ENCODE measurements around the gene ATE1.
"Not testable (repeated sequence)": the region's sequence is repeated elsewhere in the genome, so short reads cannot be mapped to it uniquely, and the experiment has no call there.

Gene ATE1

GRCh38 chr10:121826773-121827172 lies 101.1 kb downstream of the ATE1 start:
- not testable (repeated sequence) for DNase-seq

GRCh38 chr10:121823993-121824463 lies 103.8 kb downstream of the ATE1 start:
- no peak for DNase-seq

DNA sequence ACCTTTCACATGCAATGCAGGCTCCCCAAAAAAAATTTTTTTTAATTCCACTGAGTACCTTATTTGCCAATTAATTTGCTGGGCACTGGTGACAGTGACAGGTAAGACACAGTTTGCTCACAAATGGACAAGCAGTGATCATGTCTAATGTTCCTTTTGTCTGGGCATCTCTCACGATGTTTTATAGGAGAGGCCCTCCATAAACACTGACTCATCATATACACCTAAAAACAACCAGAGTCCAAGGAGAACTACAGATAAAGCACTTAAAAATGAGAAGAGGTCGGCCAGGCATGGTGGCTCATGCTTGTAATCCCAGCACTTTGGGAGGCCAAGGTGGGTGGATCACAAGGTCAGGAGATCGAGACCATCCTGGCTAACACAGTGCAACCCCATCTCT lies 105.1 kb downstream of the ATE1 start:
- DNase-seq = no peak

DNA sequence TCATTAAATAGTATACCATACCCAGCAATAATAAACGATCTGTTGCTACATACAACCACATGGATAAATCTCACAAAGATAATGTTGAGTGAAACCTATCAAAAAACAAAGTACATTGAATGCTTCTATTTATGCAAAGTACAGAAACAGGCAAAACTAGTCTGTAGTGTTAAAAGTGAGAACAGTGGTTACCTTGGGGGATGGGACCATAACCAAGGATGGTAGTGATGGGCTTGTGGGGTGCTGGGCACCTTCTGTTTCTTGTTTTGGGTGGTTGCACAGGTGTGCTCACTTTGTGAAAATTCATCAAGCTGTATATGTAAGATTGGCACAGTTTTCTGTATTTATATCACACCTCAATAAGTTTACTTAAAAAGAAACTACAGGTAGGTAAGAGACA lies 105.7 kb downstream of the ATE1 start:
- no peak for DNase-seq

- DNase-seq = no peak
These were observed 108.8 kb downstream of the ATE1 start for GRCh38 chr10:121819049-121819448.

DNA sequence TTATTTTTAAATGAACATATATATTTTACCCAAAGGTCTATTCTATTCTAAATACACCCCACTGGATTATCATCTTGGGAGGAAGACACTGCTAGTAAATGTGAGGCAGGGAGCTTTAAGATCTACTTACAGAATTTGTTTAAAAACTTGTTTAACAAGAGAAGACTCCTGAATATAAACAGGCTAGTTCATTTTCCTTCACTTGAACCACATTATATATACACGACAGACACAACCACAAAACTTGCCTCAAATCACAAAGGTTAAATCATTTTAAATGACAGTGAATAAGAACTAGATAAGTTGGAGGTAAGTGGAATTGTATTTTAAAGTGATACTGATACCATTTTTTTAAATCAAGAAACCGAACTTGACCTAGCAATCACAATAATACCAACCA lies 109.2 kb downstream of the ATE1 start:
- no peak for DNase-seq

DNA sequence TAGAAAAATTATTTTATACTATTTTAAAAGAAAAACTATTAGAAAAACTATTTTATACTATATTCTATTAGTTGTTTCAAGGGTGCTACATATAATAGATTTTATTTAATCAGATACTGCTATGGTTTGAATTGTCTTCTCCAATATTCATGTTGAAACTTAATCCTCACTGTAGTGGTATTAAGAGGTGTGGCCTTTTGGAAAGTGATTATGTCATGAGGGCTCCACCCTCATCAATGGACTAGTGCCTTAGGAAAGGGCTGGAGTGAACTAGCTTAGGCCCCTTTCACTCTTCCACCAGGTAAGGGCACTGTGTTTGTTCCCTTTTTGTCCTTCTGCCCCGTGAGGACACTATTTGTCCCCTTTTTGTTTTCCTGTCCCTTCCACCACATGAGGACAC lies 111.6 kb downstream of the ATE1 start:
- DNase-seq = no peak

DNA sequence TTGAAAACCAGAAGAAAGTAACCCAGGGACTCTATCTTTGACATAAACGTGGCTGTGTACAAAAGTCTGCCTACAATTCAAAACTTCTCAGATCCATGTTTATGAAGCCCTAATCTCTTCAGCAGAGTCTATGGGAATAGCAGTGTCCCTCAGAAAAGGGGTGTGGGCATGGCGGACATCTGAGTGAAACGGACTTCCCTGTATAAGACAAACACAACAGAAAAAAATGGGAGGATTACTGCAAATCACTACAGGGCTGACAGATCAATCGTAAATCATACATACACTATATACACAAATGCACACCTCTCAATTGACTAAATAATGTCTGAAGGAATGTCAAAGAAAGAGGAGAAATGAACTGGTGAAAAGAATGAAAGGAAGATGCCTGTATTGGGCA lies 114.0 kb downstream of the ATE1 start:
- DNase-seq = no peak

DNA sequence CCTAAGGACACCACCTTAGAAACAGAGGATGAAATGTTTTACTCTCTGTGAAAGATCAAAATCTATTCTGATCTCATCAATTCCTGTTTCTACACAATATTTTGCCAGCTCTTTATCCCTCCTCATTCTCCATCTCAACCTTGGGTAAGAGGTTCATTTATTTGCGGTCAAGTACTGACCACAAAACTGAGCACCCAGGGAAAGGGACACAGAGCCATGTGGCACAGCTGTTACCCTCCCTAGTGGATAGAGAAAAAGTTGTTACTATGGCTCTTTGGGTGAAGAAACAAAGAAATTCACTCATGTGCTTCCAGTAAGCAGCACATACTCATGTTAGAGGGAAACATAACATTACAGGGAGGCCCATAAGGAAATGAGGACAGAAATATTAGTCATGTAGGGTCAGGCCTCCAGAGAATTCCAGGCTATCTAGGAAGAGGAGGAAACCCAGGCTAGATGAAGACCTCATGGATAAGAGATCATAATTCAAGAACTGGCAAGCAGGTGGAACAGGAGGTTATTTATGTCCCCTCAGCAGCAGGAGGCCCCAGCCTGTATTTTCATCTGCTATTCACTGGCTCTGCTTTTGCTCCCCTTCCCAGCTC lies 114.5 kb downstream of the ATE1 start:
- no peak for DNase-seq

DNA sequence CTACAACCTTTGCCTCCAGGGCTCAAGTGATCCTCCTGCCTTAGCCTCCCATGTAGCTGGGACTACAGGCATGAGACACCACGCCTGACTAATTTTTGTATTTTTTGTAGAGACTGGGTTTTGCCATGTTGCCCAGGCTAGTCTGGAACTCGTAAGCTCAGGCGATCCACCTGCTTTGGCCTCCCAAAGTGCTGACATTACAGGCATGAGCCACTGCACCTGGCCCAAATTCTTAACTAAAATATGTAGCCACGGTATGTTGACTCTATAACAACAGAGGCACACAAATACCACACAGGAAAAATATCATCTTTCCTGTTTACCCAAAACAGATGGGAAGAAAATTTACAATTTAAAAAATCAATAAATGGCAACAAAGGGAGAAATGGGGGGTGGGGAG lies 115.8 kb downstream of the ATE1 start:
- DNase-seq = no peak

GRCh38 chr10:121811386-121811785 lies 116.4 kb downstream of the ATE1 start:
- DNase-seq = no peak

- DNase-seq = no peak
These were observed 119.0 kb downstream of the ATE1 start for GRCh38 chr10:121808835-121809234.

DNA sequence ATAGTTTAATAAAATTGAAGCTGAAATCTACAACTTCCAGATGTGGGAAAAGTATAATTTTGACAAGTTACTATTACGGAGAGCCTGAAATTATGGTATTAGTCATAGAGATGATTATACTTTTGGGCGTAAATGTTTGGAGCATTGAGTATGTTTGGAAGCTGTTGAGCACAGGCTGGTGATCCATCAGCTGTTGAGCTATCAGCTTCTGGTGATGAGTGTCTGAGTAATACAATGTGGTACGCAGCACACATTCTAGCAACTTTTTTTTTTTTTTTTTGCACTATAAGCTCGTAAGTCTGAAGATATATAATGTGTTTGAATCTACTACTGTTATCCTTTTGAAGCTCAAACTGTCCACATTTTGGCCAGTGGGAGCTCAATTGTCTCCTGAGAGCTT lies 123.4 kb downstream of the ATE1 start:
- no peak for DNase-seq

- DNase-seq = no peak
These were observed 124.2 kb downstream of the ATE1 start for GRCh38 chr10:121803611-121804010.

- no peak for DNase-seq
These were observed 127.0 kb downstream of the ATE1 start for GRCh38 chr10:121800831-121801230.

DNA sequence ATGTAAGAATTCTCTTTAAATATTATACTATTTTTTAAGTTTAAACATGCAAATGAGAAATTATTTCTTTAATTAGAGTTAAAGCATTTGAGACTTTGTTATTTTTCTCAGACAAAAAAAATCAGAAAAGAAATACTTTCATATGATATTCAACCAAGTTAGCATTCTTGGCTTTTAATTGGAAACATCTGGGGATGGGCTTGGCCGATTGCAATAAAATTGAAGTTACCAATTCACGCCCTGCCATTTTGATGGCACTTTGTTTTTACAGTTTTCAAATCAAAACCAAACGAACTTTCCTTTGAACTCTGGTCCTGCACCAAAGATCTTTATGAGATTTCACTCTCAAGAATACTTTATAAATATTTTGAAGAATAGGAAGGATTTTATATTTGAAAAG lies 127.7 kb downstream of the ATE1 start:
- DNase-seq = no peak

DNA sequence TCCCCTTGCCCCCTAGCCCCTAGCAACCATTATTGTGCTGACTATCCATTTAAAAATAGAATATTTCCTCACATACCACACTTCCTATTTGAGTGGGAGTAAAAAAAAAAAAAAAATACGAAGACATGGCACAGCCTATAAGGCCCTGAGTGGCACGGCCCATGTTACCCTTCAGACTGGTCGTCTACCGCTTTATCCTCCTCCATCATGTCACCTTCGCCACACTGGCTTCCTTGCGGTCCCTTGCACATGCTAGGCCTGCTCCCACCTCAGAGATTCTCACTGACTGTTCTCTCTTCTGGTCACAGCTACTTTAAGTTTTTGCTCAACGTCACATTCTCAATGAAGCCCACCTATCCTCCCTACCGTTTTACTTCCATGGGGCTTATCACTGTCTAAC lies 130.3 kb downstream of the ATE1 start:
- no peak for DNase-seq

- DNase-seq = no peak
These were observed 131.5 kb downstream of the ATE1 start for GRCh38 chr10:121796342-121796741.

DNA sequence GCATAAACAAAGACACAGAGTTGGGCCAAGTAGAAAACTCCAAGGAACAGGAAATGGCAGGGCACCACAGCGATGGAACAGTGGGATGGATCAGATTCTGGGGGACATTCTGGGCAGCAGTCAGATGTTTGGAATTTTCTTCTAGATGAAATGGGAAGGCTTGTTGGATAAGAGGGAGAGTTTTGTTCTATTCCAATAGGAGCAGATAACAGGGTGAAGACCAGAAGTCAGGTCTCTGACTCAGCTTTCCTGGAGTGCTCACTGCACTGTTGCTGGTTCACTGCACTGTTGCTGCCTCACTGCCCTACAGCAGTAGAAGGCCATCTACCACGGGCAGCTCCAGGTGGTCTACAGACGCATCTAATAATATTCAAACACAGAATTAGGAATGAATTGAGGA lies 135.6 kb downstream of the ATE1 start:
- no peak for DNase-seq

DNA sequence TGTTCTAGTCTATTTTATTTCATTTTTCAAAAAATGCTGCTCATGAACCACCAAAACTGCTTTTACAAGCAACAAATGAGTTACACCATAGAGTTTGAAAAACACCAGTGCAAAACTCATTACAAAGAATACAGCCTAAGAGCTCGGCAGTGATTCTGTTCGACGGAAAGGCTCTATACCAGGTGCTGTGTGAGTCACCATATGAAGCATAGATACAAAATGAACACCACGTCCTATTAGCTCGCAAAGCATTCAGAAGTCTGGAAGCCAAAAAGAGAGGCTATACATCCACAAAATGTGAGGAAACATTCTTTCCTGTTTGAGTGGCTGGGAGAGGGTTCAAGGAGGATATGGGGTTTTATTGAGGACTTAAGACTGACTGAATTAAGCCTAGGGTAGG lies 136.1 kb downstream of the ATE1 start:
- DNase-seq = no peak

DNA sequence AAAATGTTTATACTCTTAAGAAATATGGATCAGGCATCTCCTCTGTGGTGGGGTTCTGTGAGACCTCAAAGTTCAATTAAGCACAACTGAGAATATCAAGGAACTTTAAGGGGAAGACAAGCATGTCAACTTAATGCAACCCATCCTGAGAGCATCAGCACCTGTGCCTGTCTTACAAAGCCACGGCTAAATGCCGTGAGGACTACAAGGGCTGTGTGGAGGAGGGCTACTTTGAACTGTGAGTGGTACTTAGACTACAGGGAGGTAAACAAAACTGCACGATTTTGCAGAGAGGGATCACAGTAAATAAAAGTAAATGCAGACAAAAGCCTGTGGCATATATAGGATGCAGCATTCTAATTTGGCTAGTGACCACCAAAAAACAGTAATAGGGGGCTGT lies 139.1 kb downstream of the ATE1 start:
- DNase-seq = no peak

DNA sequence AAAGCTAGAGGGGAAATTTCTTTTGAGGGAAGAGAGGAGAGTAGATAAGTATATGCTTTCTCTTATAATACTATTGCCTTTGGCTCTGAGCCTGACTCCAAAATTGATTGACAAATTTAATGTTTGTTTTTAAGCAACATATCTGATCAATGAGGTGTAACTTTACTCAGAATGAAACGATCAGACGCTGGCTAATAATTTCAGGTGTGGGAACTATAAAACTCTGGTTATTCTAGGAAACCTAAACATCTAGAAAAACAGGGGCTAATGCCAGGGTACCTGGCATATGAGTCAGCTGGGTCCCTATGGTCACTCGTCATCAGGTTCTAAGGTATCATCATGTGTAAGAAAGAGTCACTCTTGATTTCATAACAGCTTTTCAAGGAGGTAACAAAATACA lies 139.7 kb downstream of the ATE1 start:
- DNase-seq = no peak

- DNase-seq = no peak
These were observed 140.7 kb downstream of the ATE1 start for GRCh38 chr10:121787169-121787568.

DNA sequence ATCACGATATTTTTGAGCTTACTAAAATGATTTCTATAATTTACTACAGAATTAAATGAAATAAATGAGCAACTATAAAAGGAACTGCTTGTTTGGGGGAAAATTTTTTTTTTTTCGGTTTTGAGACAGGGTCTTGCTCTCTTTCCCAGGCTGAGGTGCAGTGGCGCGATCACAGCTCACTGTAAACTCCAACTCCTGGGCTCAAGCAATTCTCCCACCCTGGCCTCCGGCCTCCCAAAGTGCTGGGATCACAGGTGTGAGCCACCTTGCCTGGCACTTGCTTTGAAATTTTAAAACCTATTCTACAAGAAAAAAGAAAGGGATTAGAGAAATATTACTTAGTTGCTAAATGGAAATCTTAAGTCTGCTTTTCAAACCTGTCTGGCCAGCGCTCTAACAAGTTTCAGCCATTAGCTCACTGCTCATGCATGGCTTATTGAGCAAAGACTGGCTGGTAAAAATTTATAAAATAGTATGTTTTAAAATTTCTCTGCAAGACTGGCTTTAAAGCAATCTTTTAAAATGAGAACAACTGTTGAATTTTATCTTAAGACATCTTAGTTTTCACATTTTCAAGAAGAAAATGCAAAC lies 144.0 kb downstream of the ATE1 start:
- no peak for DNase-seq

- DNase-seq = no peak
These were observed 146.7 kb downstream of the ATE1 start for GRCh38 chr10:121781101-121781500.
